Stimulated activated CD4-positive, alpha-beta T cell treated with anti-CD3 and anti-CD28 coated beads, Interleukin-4, amount 100 ng/mL, for 24 hours (primary cell): ENCODE results near the gene TMEM179B.

Experiments
- DNase-seq: peaks from one replicate; pipeline ENCODE4 v3.0.0-alpha.2; 2020

Gene TMEM179B

GRCh38 chr11:62839050-62839945 is 52.1 kb downstream of the TMEM179B start, which contains the start of gene WDR74:
Gene WDR74, minus strand, starts transcription at chr11:62839590. Its CDS starts 20 bp downstream, at chr11:62839570.
- DNase-seq: peak; percentile 92
